Measurements from ENCODE around the gene HEMK1. TPM values are rescaled to one million over a fixed set of nuclear protein-coding genes. Genes with fewer than 3 reads are reported as not detected.

The HEMK1 gene
- polyA plus RNA-seq, 2 of the 4 experiments (the other 2 are of a cell fraction) = 4.3 to 4.7 TPM

DNA sequence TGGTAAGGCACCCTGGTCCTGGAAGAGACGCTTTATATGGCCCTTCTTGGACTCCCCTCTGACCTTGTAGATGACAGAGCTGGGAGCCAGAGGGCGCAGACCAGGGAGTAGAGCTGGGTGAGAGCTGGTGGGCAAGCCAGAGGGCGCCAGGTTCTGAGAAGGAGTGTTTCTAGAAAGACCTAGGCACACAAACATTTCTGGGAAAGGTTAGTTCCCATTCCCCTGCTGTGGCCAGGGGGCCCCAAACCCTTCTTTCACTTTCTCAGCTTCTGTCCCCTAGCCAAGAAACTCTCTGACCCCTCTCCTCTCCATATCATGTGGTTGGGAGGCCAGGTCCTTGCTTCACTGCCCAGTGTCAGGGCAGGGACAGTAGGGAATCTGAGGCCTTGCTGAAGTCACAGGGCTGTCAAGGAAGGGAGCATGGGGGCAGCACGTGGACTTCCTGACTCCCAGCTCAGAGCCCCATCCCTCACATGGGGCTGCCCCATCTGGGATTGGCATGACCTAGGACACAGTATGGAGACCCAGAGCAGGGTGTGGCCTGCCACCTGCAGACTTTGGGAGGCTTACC, 3.6 kb downstream of the HEMK1 start (continued):
- no peak for TF ChIP-seq NPAS2 (CRISPR knock-in tag; IDR thresholded peaks at IDR 0.05; ENCODE audit: borderline replicate concordance)

DNA sequence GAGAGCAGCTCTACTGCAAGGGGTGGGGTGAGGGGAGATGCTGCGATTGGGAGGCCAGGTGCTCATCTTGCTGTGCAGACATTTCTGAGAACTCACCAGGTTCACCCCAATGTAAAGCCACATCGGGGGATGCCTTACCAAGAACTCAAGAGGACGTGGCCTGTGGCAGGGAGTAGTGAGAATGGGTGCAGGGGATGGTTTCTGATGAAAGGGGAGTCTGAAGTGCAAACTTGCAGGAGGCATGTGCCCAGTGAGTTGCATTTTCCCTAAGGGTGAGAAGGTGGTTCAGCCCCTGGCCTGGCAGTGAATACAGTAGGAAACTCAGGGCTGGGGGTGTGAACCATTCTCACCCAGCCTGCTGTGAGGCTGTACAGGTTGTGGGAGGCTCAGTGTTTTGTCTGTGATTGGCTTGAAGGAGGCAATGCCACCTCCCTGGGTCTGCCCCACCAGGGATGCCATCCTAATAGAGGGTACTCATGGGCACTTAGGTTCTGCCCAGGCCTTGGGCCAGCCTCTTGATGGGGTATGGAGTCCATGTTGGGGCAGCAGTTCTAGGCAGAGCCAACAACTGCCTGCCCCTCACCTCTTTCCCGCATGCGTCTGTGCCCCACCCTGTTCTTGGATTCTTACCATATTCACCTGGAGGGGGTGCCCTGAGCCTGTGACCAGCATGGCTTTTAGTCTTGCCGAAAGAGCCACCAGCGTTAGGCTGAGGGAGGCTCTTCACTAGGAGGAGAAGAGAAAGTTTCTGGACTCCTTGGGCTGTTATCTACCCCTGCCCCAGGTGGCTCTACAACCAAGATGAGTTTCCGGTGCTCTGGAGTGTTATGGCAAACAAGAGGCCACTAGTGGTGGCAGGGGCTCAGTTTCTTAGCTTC, 4.5 kb downstream of the HEMK1 start:
- FAIRE-seq = no peak
- CTCF ChIA-PET = interaction anchor here (0.8 to 22.5 kb wide), 6 partner anchors 12 to 816 kb away, joined by 3 to 375 read pairs (median 8); partner anchors contain the start of genes CISH and MAPKAPK3
- POLR2A ChIA-PET = no interaction called here
- ATAC-seq = no peak
- no peak overlapping the region for H3K4me3 ChIP-seq
- DNase-seq (ENCODE audit: low read depth in 1 of 2, low spot score in 1 of 2) = no peak
- no peak overlapping the region for H3K27ac ChIP-seq
- H3K9me3 ChIP-seq = no peaks in the 10 kb centered on the region
- 90% methylated on average over 7 of the region's 8 CpGs for WGBS (ENCODE audit: missing lambda C conversion rate)
- no peak overlapping the region for H3K4me2 ChIP-seq
- peaks cover 6% of the 10 kb centered on the region; the same call in 1 of the 3 replicates for H3K4me1 ChIP-seq
- TF ChIP-seq ZSCAN20 (CRISPR knock-in tag; IDR thresholded peaks at IDR 0.05) (no peak), NPAS2 (CRISPR knock-in tag; IDR thresholded peaks at IDR 0.05; ENCODE audit: borderline replicate concordance) (no peak), POLR2AphosphoS2 (conservative IDR thresholded peaks at IDR 0.05; ENCODE audit: low read length) (no peak), RFX5 (IDR thresholded peaks at IDR 0.05) (no peak), JUNB (IDR thresholded peaks at IDR 0.05) (no peak), EP300 (IDR thresholded peaks at IDR 0.05) (no peak), NFE2L2 (conservative IDR thresholded peaks at IDR 0.05; ENCODE audit: low read length) (no peak), EHF (CRISPR knock-in tag; IDR thresholded peaks at IDR 0.05) (no peak), HOXB13 (CRISPR knock-in tag; IDR thresholded peaks at IDR 0.05; ENCODE audit: low read depth) (no peak), MAZ (IDR thresholded peaks at IDR 0.05; ENCODE audit: borderline replicate concordance, low read depth, low read length) (no peak)
- TF ChIP-seq, protein P1, sequence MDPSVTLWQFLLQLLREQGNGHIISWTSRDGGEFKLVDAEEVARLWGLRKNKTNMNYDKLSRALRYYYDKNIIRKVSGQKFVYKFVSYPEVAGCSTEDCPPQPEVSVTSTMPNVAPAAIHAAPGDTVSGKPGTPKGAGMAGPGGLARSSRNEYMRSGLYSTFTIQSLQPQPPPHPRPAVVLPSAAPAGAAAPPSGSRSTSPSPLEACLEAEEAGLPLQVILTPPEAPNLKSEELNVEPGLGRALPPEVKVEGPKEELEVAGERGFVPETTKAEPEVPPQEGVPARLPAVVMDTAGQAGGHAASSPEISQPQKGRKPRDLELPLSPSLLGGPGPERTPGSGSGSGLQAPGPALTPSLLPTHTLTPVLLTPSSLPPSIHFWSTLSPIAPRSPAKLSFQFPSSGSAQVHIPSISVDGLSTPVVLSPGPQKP (IDR thresholded peaks at IDR 0.05; ENCODE audit: low read depth, low read length) = no peak

DNA sequence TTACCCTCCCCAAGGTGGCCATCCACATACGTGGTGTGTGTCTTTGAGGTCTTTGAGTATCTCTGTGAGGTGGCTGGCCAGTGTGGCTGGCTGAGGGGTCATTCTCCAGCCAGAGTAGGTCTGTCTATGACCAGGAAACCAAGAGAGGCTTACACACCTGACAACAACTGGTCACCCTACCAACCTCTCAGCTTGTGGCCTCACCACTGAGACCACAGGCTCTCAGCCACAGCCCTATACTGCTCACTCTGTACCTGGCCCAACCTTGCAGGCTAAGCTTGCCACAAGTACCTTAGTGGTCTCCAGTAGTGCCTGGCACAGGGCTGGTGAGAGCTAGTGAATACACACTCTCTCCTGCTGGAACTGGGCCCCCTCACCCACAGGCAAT, 5.1 kb downstream of the HEMK1 start:
- H3K27ac ChIP-seq = no peak overlapping the region
- no peak for TF ChIP-seq HDAC2 (IDR thresholded peaks at IDR 0.05)
- TF ChIP-seq HOXA7 (CRISPR knock-in tag; IDR thresholded peaks at IDR 0.05) = no peak
- no peak for TF ChIP-seq CEBPB (IDR thresholded peaks at IDR 0.05)
- TF ChIP-seq RARB (CRISPR knock-in tag; IDR thresholded peaks at IDR 0.05) = no peak
- no peak for TF ChIP-seq RCOR1 (IDR thresholded peaks at IDR 0.05; ENCODE audit: low read depth, low read length)
- no peak for TF ChIP-seq FOSB (CRISPR knock-in tag; IDR thresholded peaks at IDR 0.05)
- no peak for TF ChIP-seq HOXB13 (CRISPR knock-in tag; IDR thresholded peaks at IDR 0.05; ENCODE audit: low read depth)
- no peak for TF ChIP-seq GATA3 (IDR thresholded peaks at IDR 0.05; ENCODE audit: borderline replicate concordance)
- no peak for TF ChIP-seq KDM1A (IDR thresholded peaks at IDR 0.05; ENCODE audit: low read depth)
- no peak for TF ChIP-seq E2F6 (IDR thresholded peaks at IDR 0.05; ENCODE audit: borderline replicate concordance, low read depth)
- TF ChIP-seq JUN (IDR thresholded peaks at IDR 0.05) = no peak
- CTCF ChIA-PET = interaction anchor here (0.5 to 22.5 kb wide), 2 partner anchors 12 to 34 kb away, joined by 3 to 375 read pairs; partner anchors contain the start of genes CISH and MAPKAPK3
- WGBS (ENCODE audit: missing lambda C conversion rate) = 100% methylated on average over 1 of the region's 1 CpG
- H3K4me1 ChIP-seq = peaks cover 6% of the 10 kb centered on the region; the same call in 1 of the 3 replicates
- no peak overlapping the region for H3K4me2 ChIP-seq
- ATAC-seq = no peak
- H3K9me3 ChIP-seq = no peaks in the 10 kb centered on the region
- no peak for DNase-seq (ENCODE audit: low read depth in 1 of 2, low spot score in 1 of 2)
- POLR2A ChIA-PET = no interaction called here
- H3K4me3 ChIP-seq = no peak overlapping the region
- FAIRE-seq = no peak
